GM12892 (cell line): Measurements from ENCODE around the gene ZNF697.

Experiments used
- POLR2A ChIP-seq: IDR thresholded peaks from 2 replicates; pipeline ENCODE4 v1.6.1; 2011; ENCODE audit warnings: low read depth, low read length, control low read depth
- POLR2AphosphoS5 ChIP-seq: IDR thresholded peaks from 2 replicates; pipeline ENCODE4 v1.6.1; 2011; ENCODE audit warnings: low read depth, low read length, control low read depth
- TAF1 ChIP-seq: IDR thresholded peaks from 2 replicates; pipeline ENCODE4 v1.6.1; 2011; ENCODE audit warnings: low read depth, mild to moderate bottlenecking, control low read depth, low read length, borderline replicate concordance

GRCh38 chr1:119595606-119596005 is 52.5 kb downstream of the ZNF697 start:
- TF ChIP-seq POLR2AphosphoS5 (no peak), POLR2A (no peak), TAF1 (no peak)
